H9 (cell line): ENCODE measurements around the gene PPFIA2. TPM values are rescaled to one million over a fixed set of nuclear protein-coding genes. Genes with fewer than 3 reads are reported as not detected.

Experiments
- DNase-seq: peaks from one replicate; pipeline ENCODE4 v3.0.0-alpha.2; 2017
- H2AFZ ChIP-seq: one replicate; pipeline ENCODE4 v1.6.1; 2013; ENCODE audit warnings: mild to moderate bottlenecking, low read length, control low read depth, moderate library complexity
- H2AK5ac ChIP-seq: 2 replicates; pipeline ENCODE4 v1.6.1; 2013; ENCODE audit warnings: low read length, control low read depth, mixed read lengths; ENCODE audit not compliant: insufficient read length
- H2BK120ac ChIP-seq: one replicate; pipeline ENCODE4 v1.6.1; 2013; ENCODE audit warnings: low read depth, mild to moderate bottlenecking, low read length, control low read depth, inconsistent platforms; ENCODE audit not compliant: poor library complexity, severe bottlenecking
- H2BK12ac ChIP-seq: 2 replicates; pipeline ENCODE4 v1.6.1; 2013; ENCODE audit warnings: low read length, control low read depth, mixed read lengths, low read depth; ENCODE audit not compliant: insufficient read length
- H2BK15ac ChIP-seq: 2 replicates; pipeline ENCODE4 v1.6.1; 2013; ENCODE audit warnings: low read depth, low read length, control low read depth
- H2BK20ac ChIP-seq: one replicate; pipeline ENCODE4 v1.6.1; 2013; ENCODE audit warnings: low read depth, mild to moderate bottlenecking, low read length, control low read depth, inconsistent platforms; ENCODE audit not compliant: poor library complexity, severe bottlenecking
- H2BK5ac ChIP-seq: 2 replicates; pipeline ENCODE4 v1.6.1; 2013; ENCODE audit warnings: low read length, control low read depth, mixed read lengths; ENCODE audit not compliant: insufficient read length
- H3K14ac ChIP-seq: 2 replicates; pipeline ENCODE4 v1.6.1; 2013; ENCODE audit warnings: low read length, control low read depth; ENCODE audit not compliant: insufficient read depth
- H3K18ac ChIP-seq: 2 replicates; pipeline ENCODE4 v1.6.1; 2013; ENCODE audit warnings: low read depth, mild to moderate bottlenecking, mixed read lengths, low read length, control low read depth; ENCODE audit not compliant: insufficient read length
- H3K23ac ChIP-seq: 2 replicates; pipeline ENCODE4 v1.6.1; 2013; ENCODE audit warnings: low read length, control low read depth, mixed read lengths, low read depth; ENCODE audit not compliant: insufficient read length
- H3K23me2 ChIP-seq: 2 replicates; pipeline ENCODE4 v1.6.1; 2013; ENCODE audit warnings: low read depth, mild to moderate bottlenecking, mixed read lengths, low read length, control low read depth; ENCODE audit not compliant: insufficient read length, poor library complexity, severe bottlenecking
- H3K27ac ChIP-seq: 2 replicates; pipeline ENCODE4 v1.5.1; 2013; ENCODE audit warnings: low read length, control low read depth, mixed read lengths, low read depth; ENCODE audit not compliant: insufficient read length
- H3K27me3 ChIP-seq: 2 replicates; pipeline ENCODE4 v1.6.1; 2013; ENCODE audit warnings: low read length, control low read depth, inconsistent platforms; ENCODE audit not compliant: insufficient read depth
- H3K4ac ChIP-seq: 2 replicates; pipeline ENCODE4 v1.6.1; 2013; ENCODE audit warnings: low read depth, mild to moderate bottlenecking, control low read depth, inconsistent platforms, low read length, moderate library complexity
- H3K4me1 ChIP-seq: 2 replicates; pipeline ENCODE4 v1.6.1; 2013; ENCODE audit warnings: low read length, control low read depth, inconsistent platforms; ENCODE audit not compliant: insufficient read depth
- H3K4me2 ChIP-seq: 2 replicates; pipeline ENCODE4 v1.6.1; 2013; ENCODE audit warnings: low read length, control low read depth, mixed read lengths; ENCODE audit not compliant: insufficient read length, insufficient read depth
- H3K56ac ChIP-seq: 2 replicates; pipeline ENCODE4 v1.6.1; 2013; ENCODE audit warnings: low read depth, mild to moderate bottlenecking, mixed read lengths, low read length, control low read depth; ENCODE audit not compliant: insufficient read length
- H3K79me1 ChIP-seq: 2 replicates; pipeline ENCODE4 v1.6.1; 2013; ENCODE audit warnings: low read depth, mild to moderate bottlenecking, moderate library complexity, low read length, control low read depth, inconsistent platforms; ENCODE audit not compliant: insufficient read depth, poor library complexity, severe bottlenecking
- H3K79me2 ChIP-seq: 2 replicates; pipeline ENCODE4 v1.6.1; 2013; ENCODE audit warnings: low read length, control low read depth, inconsistent platforms; ENCODE audit not compliant: insufficient read depth
- H3K9ac ChIP-seq: 2 replicates; pipeline ENCODE4 v1.6.1; 2013; ENCODE audit warnings: low read length, control low read depth, mixed read lengths; ENCODE audit not compliant: insufficient read length; ENCODE audit errors: extremely low read depth
- H3K9me3 ChIP-seq: one replicate; pipeline ENCODE4 v1.6.1; 2013; ENCODE audit warnings: low read depth, low read length, inconsistent platforms; ENCODE audit not compliant: control insufficient read depth
- H3T11ph ChIP-seq: one replicate; pipeline ENCODE4 v1.6.1; 2013; ENCODE audit warnings: mild to moderate bottlenecking, low read length, control low read depth, inconsistent platforms
- H4K20me1 ChIP-seq: one replicate; pipeline ENCODE4 v1.6.1; 2013; ENCODE audit not compliant: control insufficient read depth, insufficient read length, insufficient read depth
- H4K5ac ChIP-seq: 2 replicates; pipeline ENCODE4 v1.6.1; 2013; ENCODE audit warnings: low read depth, mild to moderate bottlenecking, mixed read lengths, low read length, control low read depth; ENCODE audit not compliant: insufficient read length
- H4K8ac ChIP-seq: replicated peaks from 2 replicates; pipeline ENCODE4 v1.6.1; 2013; ENCODE audit warnings: low read length, control low read depth, mixed read lengths, low read depth; ENCODE audit not compliant: insufficient read length
- H4K91ac ChIP-seq: 2 replicates; pipeline ENCODE4 v1.6.1; 2013; ENCODE audit warnings: low read depth, mild to moderate bottlenecking, moderate library complexity, mixed read lengths, low read length, control low read depth; ENCODE audit not compliant: insufficient read length
- H3K27ac Mint-ChIP-seq, 3 experiments: 2 replicates in 2 of 3; 3 replicates in 1 of 3; pipeline ENCODE4 v1.8.0; 2020 to 2021; ENCODE audit warnings: mixed read lengths in 3 of 3, mild to moderate bottlenecking in 1 of 3, moderate library complexity in 1 of 3
- H3K27me3 Mint-ChIP-seq: 2 replicates; pipeline ENCODE4 v1.8.0; 2021; ENCODE audit warnings: low read depth, mild to moderate bottlenecking, moderate library complexity, mixed read lengths
- H3K36me3 Mint-ChIP-seq, 3 experiments: 2 replicates in 2 of 3; 3 replicates in 1 of 3; pipeline ENCODE4 v1.8.0; 2020 to 2021; ENCODE audit warnings: low read depth in 3 of 3, mixed read lengths in 3 of 3; ENCODE audit not compliant: insufficient read depth in 1 of 3
- H3K4me1 Mint-ChIP-seq, 2 experiments: 2 replicates each; pipeline ENCODE4 v1.8.0; 2020; ENCODE audit warnings: mixed read lengths in 2 of 2
- H3K4me3 Mint-ChIP-seq, 2 experiments: 2 replicates in 1 of 2; 3 replicates in 1 of 2; pipeline ENCODE4 v1.8.0; 2020 to 2021; ENCODE audit warnings: mild to moderate bottlenecking in 2 of 2, mixed read lengths in 2 of 2, moderate library complexity in 1 of 2
- H3K9me3 Mint-ChIP-seq, 2 experiments: 2 replicates in 1 of 2; 3 replicates in 1 of 2; pipeline ENCODE4 v1.8.0; 2020; ENCODE audit warnings: mild to moderate bottlenecking in 2 of 2, mixed read lengths in 2 of 2, moderate library complexity in 1 of 2
- CTCF ChIP-seq: fragments of 200-600 bp; sonication (generic); conservative IDR thresholded peaks from 3 replicates; pipeline ENCODE4 v1.8.0; 2021; ENCODE audit warnings: antibody characterized with exemption, mild to moderate bottlenecking
- WGBS: extraction: QIAGEN DNeasy Blood & Tissue Kit; methylation state at CpG from one replicate; pipeline ENCODE4 v1.1.7; 2013; ENCODE audit warnings: missing lambda C conversion rate, low lambda C conversion rate, mixed read lengths; ENCODE audit not compliant: insufficient read length; ENCODE audit errors: extremely low coverage; 5-methylcytosine and 5-hydroxymethylcytosine counted together
- total RNA-seq: library from RNA; stranded (reverse); gene quantifications from 2 replicates; pipeline ENCODE4 v1.2.1, GENCODE V29; 2021

PPFIA2 gene
- total RNA-seq, 1 experiment from 2014 or later = 1.3 TPM

GRCh38 chr12:81722004-81722403 is 37.1 kb downstream of the PPFIA2 start:
- Histone ChIP-seq H4K91ac (no peak overlapping the region), H3K4ac (no peak overlapping the region), H3K4me2 (no peak overlapping the region), H2AFZ (no peak overlapping the region), H3K18ac (no peak overlapping the region), H3K23ac (no peak overlapping the region), H2BK120ac (no peak overlapping the region), H3T11ph (no peak overlapping the region), H3K14ac (no peak overlapping the region), H3K27ac (no peak overlapping the region), H4K8ac (no peak overlapping the region), H2BK20ac (no peak overlapping the region), H3K9me3 (no peaks in the 10 kb centered on the region), H3K4me1 (peaks cover 4% of the 10 kb centered on the region; the same call in 1 of the 2 replicates), H2BK15ac (no peak overlapping the region), H2BK5ac (no peak overlapping the region), H3K79me2 (no peaks in the 10 kb centered on the region), H4K20me1 (no peaks in the 10 kb centered on the region), H2AK5ac (no peak overlapping the region), H3K79me1 (no peaks in the 10 kb centered on the region), H4K5ac (no peak overlapping the region), H3K23me2 (no peaks in the 10 kb centered on the region), H3K56ac (no peak overlapping the region), H3K9ac (no peak overlapping the region), H2BK12ac (no peak overlapping the region), H3K27me3 (no peaks in the 10 kb centered on the region)
- no peak for TF ChIP-seq CTCF
- 0 out of 7 replicates have a peak overlapping the region, but pooled peaks of 1 of the 3 experiments have one; percentile 0 for H3K27ac Mint-ChIP-seq
- peaks cover 2 to 5% of the 10 kb centered on the region in 2 experiments; a peak in 3 of 5 replicates for H3K9me3 Mint-ChIP-seq
- no CpG with 5 or more reads among the region's 1 CpG for WGBS
- H3K4me1 Mint-ChIP-seq = peaks cover 15 to 27% of the 10 kb centered on the region in 2 experiments
- no peaks in the 10 kb centered on the region for H3K27me3 Mint-ChIP-seq
- DNase-seq = no peak
- no peak overlapping the region for H3K4me3 Mint-ChIP-seq
- H3K36me3 Mint-ChIP-seq = no peaks in the 10 kb centered on the region; a peak in 1 of 7 replicates
